Endodermal cell (in vitro differentiated cells): Measurements from ENCODE around the gene PSTPIP1. TPM values are rescaled to one million over a fixed set of nuclear protein-coding genes. Genes with fewer than 3 reads are reported as not detected.

Experiments
- DNase-seq: peaks from one replicate; pipeline ENCODE4 v3.0.0-alpha.2; 2017
- H3K27ac ChIP-seq: 2 replicates; pipeline ENCODE4 v1.5.1; 2013; ENCODE audit warnings: mild to moderate bottlenecking, low read depth, low read length, moderate library complexity
- H3K27me3 ChIP-seq: 2 replicates; pipeline ENCODE4 v1.6.1; 2013; ENCODE audit warnings: mild to moderate bottlenecking, low read length, moderate library complexity; ENCODE audit not compliant: insufficient read depth, control insufficient read depth, poor library complexity, severe bottlenecking
- H3K36me3 ChIP-seq: 2 replicates; pipeline ENCODE4 v1.7.0; 2013; ENCODE audit warnings: mild to moderate bottlenecking, low read length, moderate library complexity; ENCODE audit not compliant: control insufficient read depth, insufficient read depth
- H3K4me1 ChIP-seq: one replicate; pipeline ENCODE4 v1.7.0; 2013; ENCODE audit warnings: low read length; ENCODE audit not compliant: control insufficient read depth, insufficient read depth
- H3K4me3 ChIP-seq: 2 replicates; pipeline ENCODE4 v1.5.1; 2013; ENCODE audit warnings: mild to moderate bottlenecking, low read length, moderate library complexity
- H3K9ac ChIP-seq: 2 replicates; pipeline ENCODE4 v1.6.1; 2013; ENCODE audit warnings: mild to moderate bottlenecking, low read length, moderate library complexity; ENCODE audit not compliant: poor library complexity, severe bottlenecking; ENCODE audit errors: extremely low read depth
- H3K9me3 ChIP-seq: 2 replicates; pipeline ENCODE4 v1.6.1; 2013; ENCODE audit warnings: mild to moderate bottlenecking, low read length, moderate library complexity; ENCODE audit not compliant: control insufficient read depth
- H3K27ac Mint-ChIP-seq: 2 replicates; pipeline ENCODE4 v1.8.0; 2020; ENCODE audit warnings: mixed read lengths
- H3K27me3 Mint-ChIP-seq: 2 replicates; pipeline ENCODE4 v1.8.0; 2021; ENCODE audit warnings: mild to moderate bottlenecking, mixed read lengths; ENCODE audit not compliant: insufficient read depth
- H3K36me3 Mint-ChIP-seq: 2 replicates; pipeline ENCODE4 v1.8.0; 2020; ENCODE audit warnings: low read depth, mixed read lengths
- H3K4me1 Mint-ChIP-seq: 2 replicates; pipeline ENCODE4 v1.8.0; 2020; ENCODE audit warnings: mixed read lengths
- H3K4me3 Mint-ChIP-seq: 2 replicates; pipeline ENCODE4 v1.8.0; 2020; ENCODE audit warnings: mild to moderate bottlenecking, moderate library complexity, mixed read lengths
- H3K9me3 Mint-ChIP-seq: 2 replicates; pipeline ENCODE4 v1.8.0; 2020; ENCODE audit warnings: mild to moderate bottlenecking, mixed read lengths
- CTCF ChIP-seq: fragments of 200-600 bp; sonication (generic); conservative IDR thresholded peaks from 2 replicates; pipeline ENCODE4 v1.5.0; 2021; ENCODE audit warnings: antibody characterized with exemption, mild to moderate bottlenecking
- WGBS, 2 experiments: methylation state at CpG; one replicate each; pipeline versions ENCODE4 v1.1.5 to v1.1.7; 2013; ENCODE audit warnings: missing lambda C conversion rate in 2 of 2, mixed read lengths in 1 of 2; ENCODE audit not compliant: insufficient coverage in 1 of 2, insufficient read length in 1 of 2; 5-methylcytosine and 5-hydroxymethylcytosine counted together
- total RNA-seq, 2 donors: library from RNA; stranded (reverse); fragmentation: NEBNext Ultra II Directional in 1 of 2; extraction: Animal tissue kit (Norgen Biotek cat#: 25700) in 1 of 2; gene quantifications; 2 replicates in 1 of 2; 3 replicates in 1 of 2; pipeline ENCODE4 v1.2.1, GENCODE V29; 2021

PSTPIP1 gene
- total RNA-seq, 2 donors from 2014 or later, result 0.29 to 1.5 TPM

DNA sequence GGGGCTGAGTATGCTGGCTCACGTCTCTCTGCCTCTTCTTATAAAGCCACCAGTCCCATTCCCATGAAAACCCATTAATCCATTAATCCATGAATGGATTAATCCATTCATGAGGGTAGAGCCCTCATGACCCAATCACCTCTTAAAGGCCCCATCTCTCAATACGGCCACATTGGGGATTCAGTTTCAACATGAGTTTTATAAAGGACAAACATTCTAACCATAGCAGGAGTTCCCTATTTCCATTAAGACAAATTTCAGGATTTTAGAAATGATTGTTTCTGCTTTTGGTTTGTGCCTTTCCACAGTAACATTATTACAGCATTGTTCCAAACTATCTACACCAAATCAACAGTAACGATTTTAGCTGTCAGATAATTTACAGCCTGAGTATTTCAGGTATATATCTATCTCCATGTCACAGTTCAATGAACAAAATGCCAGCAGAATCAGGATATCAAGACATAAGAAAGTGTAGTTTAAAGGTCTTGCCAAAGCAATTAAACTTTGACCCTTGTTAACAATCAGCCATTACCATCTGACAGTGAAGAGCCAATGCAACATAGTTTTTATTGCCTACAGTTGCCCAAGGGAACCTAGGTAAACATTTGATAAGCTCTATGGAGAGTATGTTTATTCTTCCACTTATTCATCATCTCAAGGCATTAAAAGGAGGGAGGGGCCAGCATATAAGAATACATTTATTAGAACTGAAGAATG, 72.2 kb downstream of the PSTPIP1 start:
- WGBS, 2 experiments, result 47 to 82% methylated on average over 2 to 3 of the region's 3 CpGs

GRCh38 chr15:77067691-77068367, 72.9 kb downstream of the PSTPIP1 start:
- H3K4me3 ChIP-seq, result peak overlapping the region; percentile 21
- no peak overlapping the region for H3K9ac ChIP-seq
- no peaks in the 10 kb centered on the region for H3K27me3 ChIP-seq
- H3K36me3 Mint-ChIP-seq, result peaks cover 7% of the 10 kb centered on the region
- H3K36me3 ChIP-seq, result peaks cover 18% of the 10 kb centered on the region
- H3K27ac ChIP-seq, result no peak overlapping the region
- TF ChIP-seq CTCF, result no peak
- H3K27me3 Mint-ChIP-seq, result no peaks in the 10 kb centered on the region
- no peak overlapping the region for H3K4me3 Mint-ChIP-seq
- no peak for DNase-seq
- H3K4me1 ChIP-seq, result peaks cover 2% of the 10 kb centered on the region
- 94 to 100% methylated on average over 1 to 3 of the region's 3 CpGs for WGBS, 2 experiments
- H3K4me1 Mint-ChIP-seq, result peaks cover 28% of the 10 kb centered on the region
- H3K9me3 Mint-ChIP-seq, result no peaks in the 10 kb centered on the region
- no peak overlapping the region for H3K27ac Mint-ChIP-seq
- H3K9me3 ChIP-seq, result no peaks in the 10 kb centered on the region

More for the DNA sequence above, 72.2 kb downstream of the PSTPIP1 start:
- no peaks in the 10 kb centered on the region for H3K27me3 ChIP-seq
- H3K9ac ChIP-seq, result no peak overlapping the region
- H3K9me3 Mint-ChIP-seq, result no peaks in the 10 kb centered on the region
- no peaks in the 10 kb centered on the region for H3K9me3 ChIP-seq
- no peak overlapping the region for H3K27ac ChIP-seq
- peaks cover 2% of the 10 kb centered on the region for H3K4me1 ChIP-seq
- no peak overlapping the region for H3K27ac Mint-ChIP-seq
- peaks cover 27% of the 10 kb centered on the region for H3K4me1 Mint-ChIP-seq
- DNase-seq, result no peak
- H3K36me3 Mint-ChIP-seq, result peaks cover 7% of the 10 kb centered on the region
- H3K36me3 ChIP-seq, result peaks cover 18% of the 10 kb centered on the region
- peak overlapping the region; percentile 21 for H3K4me3 ChIP-seq
- TF ChIP-seq CTCF, result no peak
- H3K27me3 Mint-ChIP-seq, result no peaks in the 10 kb centered on the region
- no peak overlapping the region for H3K4me3 Mint-ChIP-seq

DNA sequence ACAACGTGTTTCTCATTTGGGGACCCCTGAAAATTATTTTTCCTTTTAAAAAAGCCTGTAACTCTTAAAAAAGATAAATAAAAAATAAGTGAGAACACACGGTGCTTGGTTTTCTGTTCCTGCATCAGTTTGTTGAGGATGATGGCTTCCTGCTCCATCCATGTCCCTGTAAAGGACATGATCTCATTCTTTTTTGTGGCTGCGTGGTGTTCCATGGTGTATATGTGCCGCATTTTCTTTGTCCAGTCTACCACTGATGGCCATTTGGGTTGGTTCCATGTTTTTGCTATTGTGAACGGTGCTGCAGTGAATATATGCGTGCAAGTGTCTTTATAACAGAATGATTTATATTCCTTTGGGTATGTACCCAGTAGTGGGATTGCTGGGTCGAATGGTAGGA, 73.7 kb downstream of the PSTPIP1 start:
- H3K27me3 Mint-ChIP-seq, result peaks cover 2% of the 10 kb centered on the region
- H3K36me3 ChIP-seq, result peaks cover 18% of the 10 kb centered on the region
- H3K4me3 Mint-ChIP-seq, result no peak overlapping the region
- peaks cover 2% of the 10 kb centered on the region for H3K4me1 ChIP-seq
- peaks cover 28% of the 10 kb centered on the region for H3K4me1 Mint-ChIP-seq
- no peak overlapping the region for H3K27ac Mint-ChIP-seq
- 97 to 98% methylated on average over 4 to 7 of the region's 7 CpGs for WGBS, 2 experiments
- H3K9me3 ChIP-seq, result no peaks in the 10 kb centered on the region
- TF ChIP-seq CTCF, result no peak
- H3K9me3 Mint-ChIP-seq, result no peaks in the 10 kb centered on the region
- DNase-seq, result no peak
- H3K27me3 ChIP-seq, result no peaks in the 10 kb centered on the region
- H3K36me3 Mint-ChIP-seq, result peaks cover 7% of the 10 kb centered on the region
- no peak overlapping the region for H3K9ac ChIP-seq
- no peak overlapping the region for H3K4me3 ChIP-seq
- H3K27ac ChIP-seq, result no peak overlapping the region
